HG03025 (cell line): Measurements from ENCODE around the gene CCN6.
A peak's percentile ranks its signal among the peaks of the same experiment; 100 is the strongest.
"Not testable (repeated sequence)": the region's sequence is repeated elsewhere in the genome, so short reads cannot be mapped to it uniquely, and the experiment has no call there.

Experiments used
- ATAC-seq: cut with Tn5 transposase; IDR thresholded peaks from one replicate; pipeline ENCODE4 v1.9.1; 2021; ENCODE audit warnings: mild to moderate bottlenecking, moderate library complexity; ENCODE audit not compliant: unreplicated experiment, low FRiP score

The CCN6 gene

GRCh38 chr6:112029045-112029822 is 24.7 kb upstream of the CCN6 start:
- no peak for ATAC-seq

- no peak for ATAC-seq
Measured at GRCh38 chr6:112030206-112030960, 23.5 kb upstream of the CCN6 start.

GRCh38 chr6:112030961-112031660 is 22.8 kb upstream of the CCN6 start:
- ATAC-seq = no peak

GRCh38 chr6:112031960-112032359 is 21.9 kb upstream of the CCN6 start:
- ATAC-seq = no peak

GRCh38 chr6:112032728-112033127 is 21.2 kb upstream of the CCN6 start:
- no peak for ATAC-seq

GRCh38 chr6:112033791-112034615 is 19.9 kb upstream of the CCN6 start:
- no peak for ATAC-seq

GRCh38 chr6:112034616-112034995 is 19.3 kb upstream of the CCN6 start:
- no peak for ATAC-seq

GRCh38 chr6:112036088-112036637 is 17.7 kb upstream of the CCN6 start:
- ATAC-seq = no peak

GRCh38 chr6:112037783-112038216 is 16.1 kb upstream of the CCN6 start:
- ATAC-seq = no peak

- ATAC-seq = no peak
Measured at GRCh38 chr6:112038268-112038667, 15.6 kb upstream of the CCN6 start.

- no peak for ATAC-seq
Measured at GRCh38 chr6:112038756-112039430, 15.0 kb upstream of the CCN6 start.

- no peak for ATAC-seq
Measured at GRCh38 chr6:112039431-112039770, 14.5 kb upstream of the CCN6 start.

GRCh38 chr6:112040956-112041355 is 12.9 kb upstream of the CCN6 start:
- no peak for ATAC-seq

GRCh38 chr6:112041535-112041934 is 12.4 kb upstream of the CCN6 start:
- no peak for ATAC-seq

GRCh38 chr6:112043032-112044007 is 10.6 kb upstream of the CCN6 start:
- ATAC-seq = peak; percentile 92

- no peak for ATAC-seq
Measured at GRCh38 chr6:112044196-112044595, 9.7 kb upstream of the CCN6 start.

GRCh38 chr6:112044856-112045255 is 9.0 kb upstream of the CCN6 start:
- no peak for ATAC-seq

GRCh38 chr6:112047523-112047922 is 6.4 kb upstream of the CCN6 start:
- ATAC-seq = not testable (repeated sequence)
